HepG2 (cell line): Measurements from ENCODE around the gene PSENEN. TPM values are rescaled to one million over a fixed set of nuclear protein-coding genes. Genes with fewer than 3 reads are reported as not detected.

Experiments used
- DMAP1 ChIP-seq: IDR thresholded peaks from 2 replicates; pipeline ENCODE4 v1.6.1; 2016
- DNMT1 ChIP-seq: sonication (generic); formaldehyde crosslinking; IDR thresholded peaks from 2 replicates; pipeline ENCODE4 v1.5.1; 2020; ENCODE audit warnings: mild to moderate bottlenecking, missing genetic modification reagents
- FOSL2 ChIP-seq: sonication (generic); formaldehyde crosslinking; IDR thresholded peaks from 2 replicates; pipeline ENCODE4 v1.4.0; 2020; ENCODE audit warnings: missing genetic modification reagents
- HOXD1 ChIP-seq: sonication (generic); formaldehyde crosslinking; IDR thresholded peaks from 2 replicates; pipeline ENCODE4 v1.5.0; 2020; ENCODE audit warnings: missing genetic modification reagents
- IRF2 ChIP-seq: IDR thresholded peaks from 2 replicates; pipeline ENCODE4 v1.6.1; 2018; ENCODE audit warnings: missing genetic modification reagents, missing compliant biosample characterization
- KLF11 ChIP-seq: IDR thresholded peaks from 2 replicates; pipeline ENCODE4 v1.6.1; 2016; ENCODE audit warnings: missing compliant biosample characterization
- MBNL3 ChIP-seq: fragments of 250-450 bp; sonication (Bioruptor Pico); conservative IDR thresholded peaks from 2 replicates; pipeline ENCODE4 v1.8.0; 2022; ENCODE audit warnings: mild to moderate bottlenecking, inconsistent platforms
- MEIS1 ChIP-seq: sonication (generic); formaldehyde crosslinking; IDR thresholded peaks from 2 replicates; pipeline ENCODE4 v1.9.0; 2021; ENCODE audit warnings: mild to moderate bottlenecking, missing genetic modification reagents, moderate library complexity, borderline replicate concordance
- RFX1 ChIP-seq: fragments of 450-650 bp; IDR thresholded peaks from 2 replicates; pipeline ENCODE4 v1.6.1; 2017
- SIX4 ChIP-seq: sonication (generic); formaldehyde crosslinking; IDR thresholded peaks from 2 replicates; pipeline ENCODE4 v1.4.0; 2020; ENCODE audit warnings: missing genetic modification reagents
- ZFP1 ChIP-seq: IDR thresholded peaks from 2 replicates; pipeline ENCODE4 v1.6.1; 2016
- ZNF136 ChIP-seq: sonication (generic); formaldehyde crosslinking; IDR thresholded peaks from 2 replicates; pipeline ENCODE4 v1.8.1; 2022; ENCODE audit warnings: low read depth, mild to moderate bottlenecking, moderate library complexity, missing genetic modification reagents
- ZNF253 ChIP-seq: sonication (generic); formaldehyde crosslinking; IDR thresholded peaks from 2 replicates; pipeline ENCODE4 v1.8.0; 2022; ENCODE audit warnings: mild to moderate bottlenecking, missing genetic modification reagents, borderline replicate concordance
- ZNF264 ChIP-seq: sonication (generic); formaldehyde crosslinking; IDR thresholded peaks from 2 replicates; pipeline ENCODE4 v1.4.0; 2020; ENCODE audit warnings: missing genetic modification reagents
- ZNF773 ChIP-seq: sonication (generic); formaldehyde crosslinking; IDR thresholded peaks from 2 replicates; pipeline ENCODE4 v1.4.0; 2020; ENCODE audit warnings: missing genetic modification reagents, borderline replicate concordance
- ZNF775 ChIP-seq: sonication (generic); formaldehyde crosslinking; IDR thresholded peaks from 2 replicates; pipeline ENCODE4 v1.4.0; 2020; ENCODE audit warnings: missing genetic modification reagents, mild to moderate bottlenecking, moderate library complexity, borderline replicate concordance
- ZNF788 ChIP-seq: sonication (generic); formaldehyde crosslinking; IDR thresholded peaks from 2 replicates; pipeline ENCODE4 v1.5.0; 2020; ENCODE audit warnings: mild to moderate bottlenecking, missing genetic modification reagents, borderline replicate concordance
- ZZZ3 ChIP-seq: sonication (generic); formaldehyde crosslinking; IDR thresholded peaks from 2 replicates; pipeline ENCODE4 v1.4.0; 2020; ENCODE audit warnings: missing genetic modification reagents, mild to moderate bottlenecking, borderline replicate concordance
- polyA plus RNA-seq, 8 experiments: library from polyadenylated mRNA; depleted of rRNA in 3 of 8; stranded (reverse) in 7 of 8; unstranded in 1 of 8; fragments of >200 nt; fragmentation: Illumina TruSeq in 4 of 8; extraction: Trizol in 4 of 8; gene quantifications; 2 replicates each; pipeline versions ENCODE4 v1.2.1 to v1.2.3, GENCODE V29; 2011 to 2016; ENCODE audit warnings: low read depth in 4 of 8, missing spikeins in 1 of 8, mixed read lengths in 1 of 8; ENCODE audit not compliant: insufficient read depth in 1 of 8
- total RNA-seq, 5 experiments: library from RNA; depleted of rRNA; stranded (reverse); fragments of >200 nt; fragmentation: Illumina TruSeq; extraction: Trizol; gene quantifications; 2 replicates each; pipeline ENCODE4 v1.2.3, GENCODE V29; 2016; ENCODE audit warnings: low read depth in 1 of 5
- TF ChIP-seq, protein P1 (sequence below): sonication (generic); formaldehyde crosslinking; IDR thresholded peaks from 2 replicates; pipeline ENCODE4 v1.8.1; 2022; ENCODE audit warnings: mild to moderate bottlenecking, missing genetic modification reagents
- TF ChIP-seq, protein P2 (sequence below): sonication (generic); formaldehyde crosslinking; IDR thresholded peaks from 2 replicates; pipeline ENCODE4 v1.9.0; 2021; ENCODE audit warnings: missing genetic modification reagents, borderline replicate concordance
- TF ChIP-seq, protein P3 (sequence below): sonication (generic); formaldehyde crosslinking; IDR thresholded peaks from 2 replicates; pipeline ENCODE4 v1.5.1; 2020; ENCODE audit warnings: mild to moderate bottlenecking, missing genetic modification reagents
- TF ChIP-seq, protein P4 (sequence below): sonication (generic); formaldehyde crosslinking; IDR thresholded peaks from 2 replicates; pipeline ENCODE4 v1.4.0; 2020; ENCODE audit warnings: mild to moderate bottlenecking, low read depth, missing genetic modification reagents

The PSENEN gene
- total and polyA plus RNA-seq, 2 of the 13 experiments (the other 11 are each of a cell fraction or from before 2014, with no cell fraction given): 16.9 to 34.2 TPM

DNA sequence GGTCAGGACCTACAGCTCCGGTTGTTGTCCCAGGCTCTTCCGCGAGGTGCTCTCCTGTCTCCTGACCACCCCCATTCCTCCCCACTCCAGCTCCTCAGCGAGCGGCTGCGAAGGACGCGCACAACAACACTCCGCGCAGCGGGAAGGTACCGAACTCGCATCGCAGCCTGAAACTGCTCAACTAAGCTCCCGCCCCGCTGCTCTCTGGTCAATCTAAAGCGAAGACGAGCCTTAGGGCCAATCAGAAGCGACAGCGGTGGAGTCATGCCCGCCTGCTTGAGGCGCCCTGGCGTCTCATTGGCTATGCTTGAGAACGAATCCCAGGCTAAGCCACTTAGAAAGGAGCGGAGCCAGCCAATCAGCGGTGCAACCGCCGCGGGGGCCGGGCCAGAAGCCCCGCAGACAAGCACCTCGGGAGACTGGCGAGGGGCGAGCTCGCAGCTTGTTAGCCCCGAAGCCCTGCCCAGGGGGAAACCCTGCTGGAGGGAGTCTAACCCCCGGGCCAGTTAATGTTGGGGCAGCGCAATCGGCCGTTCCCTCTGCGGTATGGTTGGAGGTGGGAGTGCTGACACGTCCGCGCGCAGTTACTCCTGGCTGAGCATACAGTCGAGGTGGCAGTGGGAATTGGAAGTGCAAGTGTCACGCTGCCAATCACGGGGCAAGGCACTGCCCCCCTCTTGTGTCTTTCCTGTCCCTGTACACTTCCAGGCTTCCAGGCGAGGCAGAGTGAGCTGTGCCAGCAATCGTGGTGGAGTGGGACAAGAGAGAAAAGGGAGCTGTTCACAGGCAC lies 43.0 kb upstream of the PSENEN start (continued):
- TF ChIP-seq, protein P1, sequence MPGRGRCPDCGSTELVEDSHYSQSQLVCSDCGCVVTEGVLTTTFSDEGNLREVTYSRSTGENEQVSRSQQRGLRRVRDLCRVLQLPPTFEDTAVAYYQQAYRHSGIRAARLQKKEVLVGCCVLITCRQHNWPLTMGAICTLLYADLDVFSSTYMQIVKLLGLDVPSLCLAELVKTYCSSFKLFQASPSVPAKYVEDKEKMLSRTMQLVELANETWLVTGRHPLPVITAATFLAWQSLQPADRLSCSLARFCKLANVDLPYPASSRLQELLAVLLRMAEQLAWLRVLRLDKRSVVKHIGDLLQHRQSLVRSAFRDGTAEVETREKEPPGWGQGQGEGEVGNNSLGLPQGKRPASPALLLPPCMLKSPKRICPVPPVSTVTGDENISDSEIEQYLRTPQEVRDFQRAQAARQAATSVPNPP (CRISPR knock-in tag): no peak
- TF ChIP-seq DNMT1 (no peak), ZZZ3 (no peak), FOSL2 (no peak), SIX4 (CRISPR knock-in tag) (no peak; the same call in 1 of the 2 replicates), ZNF775 (CRISPR knock-in tag) (no peak), ZNF773 (CRISPR knock-in tag) (no peak), MEIS1 (0 out of 2 replicates have a peak, but pooled peaks have one; percentile 33), ZFP1 (no peak), ZNF136 (CRISPR knock-in tag) (peak; percentile 70; the same call in 1 of the 2 replicates), RFX1 (no peak), DMAP1 (CRISPR knock-in tag) (0 out of 2 replicates have a peak, but pooled peaks have one; percentile 31), ZNF788 (CRISPR knock-in tag) (peak; percentile 26; the same call in 1 of the 2 replicates), ZNF264 (CRISPR knock-in tag) (no peak), ZNF253 (CRISPR knock-in tag) (0 out of 2 replicates have a peak, but pooled peaks have one; percentile 32), HOXD1 (CRISPR knock-in tag) (0 out of 2 replicates have a peak, but pooled peaks have one; percentile 72), KLF11 (no peak), MBNL3 (no peak), IRF2 (CRISPR knock-in tag) (peak; percentile 20; the same call in 1 of the 2 replicates)
- TF ChIP-seq, protein P2, sequence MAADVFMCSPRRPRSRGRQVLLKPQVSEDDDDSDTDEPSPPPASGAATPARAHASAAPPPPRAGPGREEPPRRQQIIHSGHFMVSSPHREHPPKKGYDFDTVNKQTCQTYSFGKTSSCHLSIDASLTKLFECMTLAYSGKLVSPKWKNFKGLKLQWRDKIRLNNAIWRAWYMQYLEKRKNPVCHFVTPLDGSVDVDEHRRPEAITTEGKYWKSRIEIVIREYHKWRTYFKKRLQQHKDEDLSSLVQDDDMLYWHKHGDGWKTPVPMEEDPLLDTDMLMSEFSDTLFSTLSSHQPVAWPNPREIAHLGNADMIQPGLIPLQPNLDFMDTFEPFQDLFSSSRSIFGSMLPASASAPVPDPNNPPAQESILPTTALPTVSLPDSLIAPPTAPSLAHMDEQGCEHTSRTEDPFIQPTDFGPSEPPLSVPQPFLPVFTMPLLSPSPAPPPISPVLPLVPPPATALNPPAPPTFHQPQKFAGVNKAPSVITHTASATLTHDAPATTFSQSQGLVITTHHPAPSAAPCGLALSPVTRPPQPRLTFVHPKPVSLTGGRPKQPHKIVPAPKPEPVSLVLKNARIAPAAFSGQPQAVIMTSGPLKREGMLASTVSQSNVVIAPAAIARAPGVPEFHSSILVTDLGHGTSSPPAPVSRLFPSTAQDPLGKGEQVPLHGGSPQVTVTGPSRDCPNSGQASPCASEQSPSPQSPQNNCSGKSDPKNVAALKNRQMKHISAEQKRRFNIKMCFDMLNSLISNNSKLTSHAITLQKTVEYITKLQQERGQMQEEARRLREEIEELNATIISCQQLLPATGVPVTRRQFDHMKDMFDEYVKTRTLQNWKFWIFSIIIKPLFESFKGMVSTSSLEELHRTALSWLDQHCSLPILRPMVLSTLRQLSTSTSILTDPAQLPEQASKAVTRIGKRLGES (CRISPR knock-in tag): no peak
- TF ChIP-seq, protein P3, sequence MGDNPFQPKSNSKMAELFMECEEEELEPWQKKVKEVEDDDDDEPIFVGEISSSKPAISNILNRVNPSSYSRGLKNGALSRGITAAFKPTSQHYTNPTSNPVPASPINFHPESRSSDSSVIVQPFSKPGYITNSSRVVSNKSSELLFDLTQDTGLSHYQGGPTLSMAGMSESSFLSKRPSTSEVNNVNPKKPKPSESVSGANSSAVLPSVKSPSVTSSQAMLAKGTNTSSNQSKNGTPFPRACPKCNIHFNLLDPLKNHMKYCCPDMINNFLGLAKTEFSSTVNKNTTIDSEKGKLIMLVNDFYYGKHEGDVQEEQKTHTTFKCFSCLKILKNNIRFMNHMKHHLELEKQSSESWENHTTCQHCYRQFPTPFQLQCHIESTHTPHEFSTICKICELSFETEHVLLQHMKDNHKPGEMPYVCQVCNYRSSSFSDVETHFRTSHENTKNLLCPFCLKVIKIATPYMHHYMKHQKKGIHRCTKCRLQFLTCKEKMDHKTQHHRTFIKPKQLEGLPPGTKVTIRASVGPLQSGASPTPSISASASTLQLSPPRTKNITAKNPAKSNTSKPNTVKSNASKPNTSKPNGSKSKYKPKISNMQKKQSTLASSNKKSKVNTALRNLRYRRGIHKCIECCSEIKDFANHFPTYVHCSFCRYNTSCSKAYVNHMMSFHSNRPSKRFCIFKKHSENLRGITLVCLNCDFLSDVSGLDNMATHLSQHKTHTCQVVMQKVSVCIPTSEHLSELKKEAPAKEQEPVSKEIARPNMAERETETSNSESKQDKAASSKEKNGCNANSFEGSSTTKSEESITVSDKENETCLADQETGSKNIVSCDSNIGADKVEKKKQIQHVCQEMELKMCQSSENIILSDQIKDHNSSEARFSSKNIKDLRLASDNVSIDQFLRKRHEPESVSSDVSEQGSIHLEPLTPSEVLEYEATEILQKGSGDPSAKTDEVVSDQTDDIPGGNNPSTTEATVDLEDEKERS (CRISPR knock-in tag): no peak
- TF ChIP-seq, protein P4, sequence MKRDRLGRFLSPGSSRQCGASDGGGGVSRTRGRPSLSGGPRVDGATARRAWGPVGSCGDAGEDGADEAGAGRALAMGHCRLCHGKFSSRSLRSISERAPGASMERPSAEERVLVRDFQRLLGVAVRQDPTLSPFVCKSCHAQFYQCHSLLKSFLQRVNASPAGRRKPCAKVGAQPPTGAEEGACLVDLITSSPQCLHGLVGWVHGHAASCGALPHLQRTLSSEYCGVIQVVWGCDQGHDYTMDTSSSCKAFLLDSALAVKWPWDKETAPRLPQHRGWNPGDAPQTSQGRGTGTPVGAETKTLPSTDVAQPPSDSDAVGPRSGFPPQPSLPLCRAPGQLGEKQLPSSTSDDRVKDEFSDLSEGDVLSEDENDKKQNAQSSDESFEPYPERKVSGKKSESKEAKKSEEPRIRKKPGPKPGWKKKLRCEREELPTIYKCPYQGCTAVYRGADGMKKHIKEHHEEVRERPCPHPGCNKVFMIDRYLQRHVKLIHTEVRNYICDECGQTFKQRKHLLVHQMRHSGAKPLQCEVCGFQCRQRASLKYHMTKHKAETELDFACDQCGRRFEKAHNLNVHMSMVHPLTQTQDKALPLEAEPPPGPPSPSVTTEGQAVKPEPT (CRISPR knock-in tag): no peak
